ENCODE data around the gene METTL22. TPM values are rescaled to one million over a fixed set of nuclear protein-coding genes. Genes with fewer than 3 reads are reported as not detected.

Gene METTL22
- polyA plus RNA-seq, 2 of the 4 experiments (the other 2 are of a cell fraction) = 21.0 to 40.9 TPM

DNA sequence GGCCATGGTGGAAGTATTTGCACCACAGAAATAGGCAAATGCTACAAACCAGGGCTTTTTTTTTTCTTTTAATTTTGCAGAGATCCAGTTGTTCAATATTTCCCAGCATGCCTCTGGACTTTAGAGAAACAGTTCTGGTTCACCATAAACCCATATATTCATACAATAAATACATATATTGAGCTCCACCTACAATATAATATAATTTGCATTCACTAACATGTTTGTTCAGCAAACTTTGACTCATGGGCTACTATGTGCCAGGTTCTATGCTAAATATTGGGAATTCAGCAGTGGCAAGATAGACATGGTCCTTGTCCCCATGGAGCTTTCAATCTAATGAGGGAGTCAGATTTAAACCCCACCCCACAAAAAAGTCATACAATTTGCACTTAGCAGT, 34.4 kb upstream of the METTL22 start:
- H3K4me2 ChIP-seq = no peak overlapping the region
- ATAC-seq = no peak
- H3K9me3 ChIP-seq = peaks cover 2% of the 10 kb centered on the region; the same call in 1 of the 3 replicates

GRCh38 chr16:8588682-8589056, 32.8 kb upstream of the METTL22 start:
- no peak for FAIRE-seq
- no peak overlapping the region for H3K27ac ChIP-seq
- TF ChIP-seq JUNB (IDR thresholded peaks at IDR 0.05) = no peak
- TF ChIP-seq, protein P1, sequence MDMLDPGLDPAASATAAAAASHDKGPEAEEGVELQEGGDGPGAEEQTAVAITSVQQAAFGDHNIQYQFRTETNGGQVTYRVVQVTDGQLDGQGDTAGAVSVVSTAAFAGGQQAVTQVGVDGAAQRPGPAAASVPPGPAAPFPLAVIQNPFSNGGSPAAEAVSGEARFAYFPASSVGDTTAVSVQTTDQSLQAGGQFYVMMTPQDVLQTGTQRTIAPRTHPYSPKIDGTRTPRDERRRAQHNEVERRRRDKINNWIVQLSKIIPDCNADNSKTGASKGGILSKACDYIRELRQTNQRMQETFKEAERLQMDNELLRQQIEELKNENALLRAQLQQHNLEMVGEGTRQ (IDR thresholded peaks at IDR 0.05) = no peak
- TF ChIP-seq TP53 (CRISPR knock-in tag; IDR thresholded peaks at IDR 0.05) = no peak
- TF ChIP-seq HMGXB4 (CRISPR knock-in tag; IDR thresholded peaks at IDR 0.05; ENCODE audit: borderline replicate concordance) = no peak
- no peak for TF ChIP-seq JUN (IDR thresholded peaks at IDR 0.05)
- TF ChIP-seq, protein P2, sequence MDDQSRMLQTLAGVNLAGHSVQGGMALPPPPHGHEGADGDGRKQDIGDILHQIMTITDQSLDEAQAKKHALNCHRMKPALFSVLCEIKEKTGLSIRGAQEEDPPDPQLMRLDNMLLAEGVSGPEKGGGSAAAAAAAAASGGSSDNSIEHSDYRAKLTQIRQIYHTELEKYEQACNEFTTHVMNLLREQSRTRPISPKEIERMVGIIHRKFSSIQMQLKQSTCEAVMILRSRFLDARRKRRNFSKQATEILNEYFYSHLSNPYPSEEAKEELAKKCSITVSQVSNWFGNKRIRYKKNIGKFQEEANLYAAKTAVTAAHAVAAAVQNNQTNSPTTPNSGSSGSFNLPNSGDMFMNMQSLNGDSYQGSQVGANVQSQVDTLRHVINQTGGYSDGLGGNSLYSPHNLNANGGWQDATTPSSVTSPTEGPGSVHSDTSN (IDR thresholded peaks at IDR 0.05) = no peak
- no peak for TF ChIP-seq PHF8 (IDR thresholded peaks at IDR 0.05; ENCODE audit: borderline replicate concordance, low read depth)
- no peak for TF ChIP-seq HOXA7 (CRISPR knock-in tag; IDR thresholded peaks at IDR 0.05)
- no peak for TF ChIP-seq CHD2 (IDR thresholded peaks at IDR 0.05; ENCODE audit: low read length, partially characterized antibody)
- TF ChIP-seq, protein P3, sequence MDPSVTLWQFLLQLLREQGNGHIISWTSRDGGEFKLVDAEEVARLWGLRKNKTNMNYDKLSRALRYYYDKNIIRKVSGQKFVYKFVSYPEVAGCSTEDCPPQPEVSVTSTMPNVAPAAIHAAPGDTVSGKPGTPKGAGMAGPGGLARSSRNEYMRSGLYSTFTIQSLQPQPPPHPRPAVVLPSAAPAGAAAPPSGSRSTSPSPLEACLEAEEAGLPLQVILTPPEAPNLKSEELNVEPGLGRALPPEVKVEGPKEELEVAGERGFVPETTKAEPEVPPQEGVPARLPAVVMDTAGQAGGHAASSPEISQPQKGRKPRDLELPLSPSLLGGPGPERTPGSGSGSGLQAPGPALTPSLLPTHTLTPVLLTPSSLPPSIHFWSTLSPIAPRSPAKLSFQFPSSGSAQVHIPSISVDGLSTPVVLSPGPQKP (IDR thresholded peaks at IDR 0.05; ENCODE audit: low read depth, low read length) = no peak
- TF ChIP-seq EHF (CRISPR knock-in tag; IDR thresholded peaks at IDR 0.05) = no peak
- no peak for TF ChIP-seq BHLHE40 (IDR thresholded peaks at IDR 0.05; ENCODE audit: low read depth, low read length)
- no peak for TF ChIP-seq KDM5A (IDR thresholded peaks at IDR 0.05)
- CTCF ChIA-PET = interaction anchor here (0.9 kb wide), 1 partner anchor 209 kb away, joined by 3 read pairs; no protein-coding TSS in a partner anchor
- POLR2A ChIA-PET = no interaction called here
- H3K9me3 ChIP-seq = peaks cover 2% of the 10 kb centered on the region; the same call in 1 of the 3 replicates
- DNase-seq (ENCODE audit: low read depth in 1 of 2, low spot score in 1 of 2) = no peak
- 19% methylated on average over 9 of the region's 9 CpGs for WGBS (ENCODE audit: missing lambda C conversion rate)
- no peak for ATAC-seq
- no peak overlapping the region for H3K4me2 ChIP-seq
- no peaks in the 10 kb centered on the region for H3K4me1 ChIP-seq
- no peak overlapping the region for H3K4me3 ChIP-seq

More for the DNA sequence above, 34.4 kb upstream of the METTL22 start:
- Histone ChIP-seq H3K4me1 (no peaks in the 10 kb centered on the region), H3K27ac (no peak overlapping the region), H3K4me3 (no peak overlapping the region)
- CTCF ChIA-PET = interaction anchor here (0.6 to 1.8 kb wide), 4 partner anchors 12 to 1654 kb away, joined by 3 to 5 read pairs (median 4); no protein-coding TSS in a partner anchor
- no peak for FAIRE-seq
- TF ChIP-seq KDM1A (IDR thresholded peaks at IDR 0.05; ENCODE audit: low read depth) (no peak), EHF (CRISPR knock-in tag; IDR thresholded peaks at IDR 0.05) (no peak), HDAC2 (IDR thresholded peaks at IDR 0.05) (no peak), ESRRA (IDR thresholded peaks at IDR 0.05; ENCODE audit: borderline replicate concordance, low read length) (no peak), HOXB13 (CRISPR knock-in tag; IDR thresholded peaks at IDR 0.05; ENCODE audit: low read depth) (no peak), ZNF302 (CRISPR knock-in tag; IDR thresholded peaks at IDR 0.05) (no peak), ZC3H11A (IDR thresholded peaks at IDR 0.05) (no peak), HMGXB4 (CRISPR knock-in tag; IDR thresholded peaks at IDR 0.05; ENCODE audit: borderline replicate concordance) (no peak), CEBPB (IDR thresholded peaks at IDR 0.05) (no peak), EP300 (IDR thresholded peaks at IDR 0.05) (no peak), JUNB (IDR thresholded peaks at IDR 0.05) (no peak), GATA3 (IDR thresholded peaks at IDR 0.05; ENCODE audit: borderline replicate concordance) (no peak), CHD4 (IDR thresholded peaks at IDR 0.05; ENCODE audit: borderline replicate concordance) (no peak), PHF8 (IDR thresholded peaks at IDR 0.05; ENCODE audit: borderline replicate concordance, low read depth) (no peak), KDM5A (IDR thresholded peaks at IDR 0.05) (no peak), BHLHE40 (IDR thresholded peaks at IDR 0.05; ENCODE audit: low read depth, low read length) (no peak)
- TF ChIP-seq, protein P4, sequence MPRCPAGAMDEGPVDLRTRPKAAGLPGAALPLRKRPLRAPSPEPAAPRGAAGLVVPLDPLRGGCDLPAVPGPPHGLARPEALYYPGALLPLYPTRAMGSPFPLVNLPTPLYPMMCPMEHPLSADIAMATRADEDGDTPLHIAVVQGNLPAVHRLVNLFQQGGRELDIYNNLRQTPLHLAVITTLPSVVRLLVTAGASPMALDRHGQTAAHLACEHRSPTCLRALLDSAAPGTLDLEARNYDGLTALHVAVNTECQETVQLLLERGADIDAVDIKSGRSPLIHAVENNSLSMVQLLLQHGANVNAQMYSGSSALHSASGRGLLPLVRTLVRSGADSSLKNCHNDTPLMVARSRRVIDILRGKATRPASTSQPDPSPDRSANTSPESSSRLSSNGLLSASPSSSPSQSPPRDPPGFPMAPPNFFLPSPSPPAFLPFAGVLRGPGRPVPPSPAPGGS (IDR thresholded peaks at IDR 0.05) = no peak
- TF ChIP-seq, protein P2 (IDR thresholded peaks at IDR 0.05) = no peak
- TF ChIP-seq, protein P3 (IDR thresholded peaks at IDR 0.05; ENCODE audit: low read depth, low read length) = no peak
- no peak for DNase-seq (ENCODE audit: low read depth in 1 of 2, low spot score in 1 of 2)
- POLR2A ChIA-PET = interaction anchor here (0.6 kb wide), 1 partner anchor 49 kb away, joined by 5 read pairs; no protein-coding TSS in a partner anchor

Data from A549 (cell line).